ENCODE measurements around the gene EVPL. TPM values are rescaled to one million over a fixed set of nuclear protein-coding genes. Genes with fewer than 3 reads are reported as not detected.

EVPL gene
- polyA plus RNA-seq, 1 experiment = not detected

DNA sequence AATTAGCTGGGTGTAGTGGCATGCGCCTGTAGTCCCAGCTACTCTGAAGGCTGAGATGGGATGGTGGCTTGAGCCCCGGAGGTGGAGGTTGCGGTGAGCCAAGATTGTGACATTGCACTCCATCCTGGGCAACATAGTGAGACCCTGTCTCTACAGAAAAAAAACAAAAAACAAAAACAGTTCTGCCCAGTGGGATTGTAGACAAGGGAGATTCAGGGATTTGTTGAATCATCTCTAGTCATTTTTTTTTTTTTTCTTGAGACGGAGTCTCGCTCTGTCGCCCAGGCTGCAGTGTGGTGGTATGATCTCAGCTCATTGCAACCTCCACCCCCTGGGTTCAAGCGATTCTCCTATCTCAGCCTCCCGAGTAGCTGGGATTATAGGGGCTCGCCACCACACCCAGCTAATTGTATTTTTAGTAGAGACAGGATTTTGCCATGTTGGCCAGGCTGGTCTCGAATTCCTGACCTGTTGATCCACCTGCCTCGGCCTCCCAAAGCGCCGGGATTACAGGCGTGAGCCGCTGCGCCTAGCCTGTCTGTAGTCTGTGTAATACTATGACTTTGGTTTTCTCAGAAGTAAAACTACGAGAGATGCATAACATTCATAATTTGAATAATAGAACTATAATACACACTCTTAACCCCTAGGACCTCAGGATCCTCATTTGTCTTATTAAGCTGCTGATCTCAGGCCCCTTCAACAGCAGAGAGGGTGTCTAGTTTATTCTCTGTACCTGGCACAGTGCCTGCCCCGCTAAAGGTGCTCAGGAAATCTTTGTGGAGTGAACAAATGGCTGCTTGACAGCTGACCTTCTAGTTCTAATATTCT lies 46.7 kb downstream of the EVPL start:
- no peak for DNase-seq (ENCODE audit: low read depth, low spot score)
- TF ChIP-seq, protein P1, sequence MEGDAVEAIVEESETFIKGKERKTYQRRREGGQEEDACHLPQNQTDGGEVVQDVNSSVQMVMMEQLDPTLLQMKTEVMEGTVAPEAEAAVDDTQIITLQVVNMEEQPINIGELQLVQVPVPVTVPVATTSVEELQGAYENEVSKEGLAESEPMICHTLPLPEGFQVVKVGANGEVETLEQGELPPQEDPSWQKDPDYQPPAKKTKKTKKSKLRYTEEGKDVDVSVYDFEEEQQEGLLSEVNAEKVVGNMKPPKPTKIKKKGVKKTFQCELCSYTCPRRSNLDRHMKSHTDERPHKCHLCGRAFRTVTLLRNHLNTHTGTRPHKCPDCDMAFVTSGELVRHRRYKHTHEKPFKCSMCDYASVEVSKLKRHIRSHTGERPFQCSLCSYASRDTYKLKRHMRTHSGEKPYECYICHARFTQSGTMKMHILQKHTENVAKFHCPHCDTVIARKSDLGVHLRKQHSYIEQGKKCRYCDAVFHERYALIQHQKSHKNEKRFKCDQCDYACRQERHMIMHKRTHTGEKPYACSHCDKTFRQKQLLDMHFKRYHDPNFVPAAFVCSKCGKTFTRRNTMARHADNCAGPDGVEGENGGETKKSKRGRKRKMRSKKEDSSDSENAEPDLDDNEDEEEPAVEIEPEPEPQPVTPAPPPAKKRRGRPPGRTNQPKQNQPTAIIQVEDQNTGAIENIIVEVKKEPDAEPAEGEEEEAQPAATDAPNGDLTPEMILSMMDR (IDR thresholded peaks at IDR 0.05; ENCODE audit: low read depth, low read length) = no peak
- Histone ChIP-seq H3K4me3 (ENCODE audit: low read depth, low read length) (peak overlapping the region; percentile 83), H3K27me3 (ENCODE audit: control insufficient read depth, insufficient read depth, low read length) (no peaks in the 10 kb centered on the region), H3K9me3 (ENCODE audit: control insufficient read depth, insufficient read depth, low read length) (no peaks in the 10 kb centered on the region), H3K27ac (ENCODE audit: low read depth, low read length) (peak overlapping the region; percentile 98)
- ChIA-PET POLR2A (no interaction called here), CTCF (interaction anchor here (1.4 to 1.9 kb wide), 2 partner anchors 23 to 25 kb away, joined by 6 read pairs; no protein-coding TSS in a partner anchor)

DNA sequence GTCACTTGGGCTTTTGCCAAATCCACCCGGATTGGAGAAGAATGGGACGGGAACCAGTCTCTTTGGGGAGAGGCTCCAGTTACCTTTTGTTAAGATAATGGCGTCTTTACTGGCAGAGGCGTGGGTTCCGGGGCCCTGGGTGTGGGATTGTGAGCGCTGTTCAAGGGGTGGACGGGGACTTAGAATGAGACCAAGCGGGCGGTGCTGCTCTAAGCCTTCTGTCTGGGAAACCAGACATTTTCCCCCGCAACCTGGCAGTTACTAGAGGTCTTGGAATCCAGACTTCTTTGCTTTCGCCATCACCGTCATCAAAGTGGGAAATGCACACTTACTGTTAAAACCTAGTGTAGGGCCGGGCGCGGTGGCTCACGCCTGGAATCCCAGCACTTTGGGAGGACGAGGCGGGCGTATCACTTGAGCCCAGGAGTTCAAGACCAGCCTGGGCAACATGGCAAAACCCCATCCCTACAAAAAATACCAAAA lies 47.4 kb downstream of the EVPL start:
- ChIA-PET CTCF (interaction anchor here (1.4 to 1.9 kb wide), 2 partner anchors 23 to 26 kb away, joined by 6 read pairs; no protein-coding TSS in a partner anchor), POLR2A (no interaction called here)
- Histone ChIP-seq H3K27me3 (ENCODE audit: control insufficient read depth, insufficient read depth, low read length) (no peaks in the 10 kb centered on the region), H3K9me3 (ENCODE audit: control insufficient read depth, insufficient read depth, low read length) (no peaks in the 10 kb centered on the region), H3K27ac (ENCODE audit: low read depth, low read length) (peak overlapping the region; percentile 98), H3K4me3 (ENCODE audit: low read depth, low read length) (peak overlapping the region; percentile 83)
- TF ChIP-seq, protein P1 (IDR thresholded peaks at IDR 0.05; ENCODE audit: low read depth, low read length) = no peak
- DNase-seq (ENCODE audit: low read depth, low spot score) = peak; percentile 18

DNA sequence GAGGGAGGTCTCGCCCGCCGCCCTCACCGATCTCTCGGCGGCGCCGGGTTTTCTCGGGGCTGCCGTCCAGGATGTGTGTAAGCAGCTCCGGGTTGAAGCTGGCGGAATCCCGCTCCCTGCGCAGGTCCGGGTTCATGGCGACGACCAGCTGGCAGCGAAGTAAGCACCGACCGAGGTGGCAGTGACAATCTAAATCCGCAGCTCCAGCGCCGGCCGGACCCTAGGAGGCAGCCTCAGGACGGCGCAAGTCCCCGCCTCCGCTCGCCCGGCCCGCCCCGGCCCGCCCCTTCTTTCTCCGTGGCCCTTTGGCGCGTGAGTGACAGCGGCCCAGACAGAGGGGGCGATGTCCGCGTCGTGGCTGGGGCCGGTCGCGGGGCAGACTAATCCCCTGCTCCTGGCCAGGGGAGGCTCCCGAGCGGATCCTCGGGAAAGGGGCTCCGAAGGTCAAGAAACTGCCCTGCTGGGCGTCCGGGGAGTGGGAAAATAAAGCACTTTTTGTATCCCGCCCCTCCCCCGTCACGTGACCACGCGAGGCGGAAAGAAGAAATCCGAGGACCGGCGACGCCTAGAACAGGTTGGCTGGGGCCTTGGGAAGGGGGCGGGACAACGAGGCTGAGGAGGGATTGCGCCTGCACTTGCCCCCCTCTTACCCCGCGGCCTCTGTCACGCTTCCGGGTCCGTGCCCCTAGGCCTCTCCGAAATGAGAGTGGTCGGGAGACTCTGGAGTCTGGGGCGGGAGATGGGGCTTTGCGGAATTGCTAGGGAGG lies 48.0 kb downstream of the EVPL start, which contains the start of the genes ACOX1 and TEN1:
Gene ACOX1, minus strand, starts transcription at position 229 of the 767 bp plus-strand sequence. Its CDS starts 93 bp downstream, at position 136.
Gene TEN1, plus strand, starts transcription at position 303 of the 767 bp plus-strand sequence. CDS start 6,953 bp downstream, outside the sequence.
- H3K27ac ChIP-seq (ENCODE audit: low read depth, low read length) = peak within 1 kb of the TSS; percentile 98
- H3K9me3 ChIP-seq (ENCODE audit: control insufficient read depth, insufficient read depth, low read length) = no peaks in the 10 kb centered on the region
- ChIA-PET CTCF (interaction anchor here (0.5 to 0.6 kb wide), 2 partner anchors 26 to 122 kb away, joined by 3 to 4 read pairs; no protein-coding TSS in a partner anchor), POLR2A (interaction anchor here (0.5 to 1.5 kb wide), 4 partner anchors 10 to 83 kb away, joined by 3 to 6 read pairs (median 6); partner anchors contain the start of genes FBF1 and MRPL38)
- peak; percentile 88 for DNase-seq (ENCODE audit: low read depth, low spot score)
- TF ChIP-seq, protein P1 (IDR thresholded peaks at IDR 0.05; ENCODE audit: low read depth, low read length) = no peak; the same call in none of the 2 replicates
- peak within 1 kb of the TSS; percentile 83 for H3K4me3 ChIP-seq (ENCODE audit: low read depth, low read length)
- H3K27me3 ChIP-seq (ENCODE audit: control insufficient read depth, insufficient read depth, low read length) = no peaks in the 10 kb centered on the region

DNA sequence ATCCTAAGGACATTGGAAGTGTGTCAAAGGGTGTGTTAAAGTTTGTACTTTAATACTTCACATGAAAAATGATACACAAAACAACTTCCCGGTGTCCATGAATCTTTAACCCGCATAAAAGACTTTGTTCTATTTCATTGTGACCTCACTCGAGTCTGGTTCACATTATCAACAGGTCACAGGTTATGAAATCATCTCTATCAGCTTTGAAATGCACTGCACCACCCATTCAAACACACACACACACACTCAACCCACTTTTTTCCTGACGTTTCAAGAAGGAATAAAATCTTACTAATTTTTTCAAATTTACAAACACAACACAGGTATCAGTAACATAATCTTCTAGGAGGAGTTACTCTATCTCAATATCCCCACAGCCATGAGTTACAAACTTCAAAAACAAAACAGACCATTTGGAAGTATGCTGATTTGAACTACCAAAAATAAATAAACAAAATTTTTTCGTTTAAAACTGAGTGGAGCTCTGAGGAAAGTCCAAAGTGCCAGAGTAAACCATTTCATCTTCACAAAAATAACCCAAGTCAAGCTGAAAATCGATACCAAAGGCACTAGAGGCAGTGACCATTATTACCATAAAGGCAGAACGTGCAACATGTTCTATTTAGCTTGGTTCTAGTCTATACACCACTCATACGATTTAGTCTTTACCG lies 50.8 kb downstream of the EVPL start:
- Histone ChIP-seq H3K9me3 (ENCODE audit: control insufficient read depth, insufficient read depth, low read length) (no peaks in the 10 kb centered on the region), H3K27ac (ENCODE audit: low read depth, low read length) (no peak overlapping the region), H3K27me3 (ENCODE audit: control insufficient read depth, insufficient read depth, low read length) (no peaks in the 10 kb centered on the region), H3K4me3 (ENCODE audit: low read depth, low read length) (peak overlapping the region; percentile 22)
- POLR2A ChIA-PET = no interaction called here
- no peak for DNase-seq (ENCODE audit: low read depth, low spot score)
- TF ChIP-seq, protein P1 (IDR thresholded peaks at IDR 0.05; ENCODE audit: low read depth, low read length) = no peak
- CTCF ChIA-PET = no interaction called here
